ENCODE data around the gene DCTN1.

Gene DCTN1

GRCh38 chr2:74417197-74417596 lies 37.1 kb upstream of the DCTN1 start:
- no peaks in the 10 kb centered on the region for H3K36me3 Mint-ChIP-seq
- no peak overlapping the region for H3K27ac Mint-ChIP-seq
- no peak overlapping the region for H3K4me3 Mint-ChIP-seq
- H3K9me3 Mint-ChIP-seq: no peaks in the 10 kb centered on the region
- H3K4me1 Mint-ChIP-seq: peaks cover 43% of the 10 kb centered on the region
- H3K27me3 Mint-ChIP-seq: no peaks in the 10 kb centered on the region

GRCh38 chr2:74416778-74417177 lies 36.7 kb upstream of the DCTN1 start:
- Mint-ChIP-seq H3K36me3 (no peaks in the 10 kb centered on the region), H3K27ac (no peak overlapping the region), H3K9me3 (no peaks in the 10 kb centered on the region), H3K4me1 (peaks cover 38% of the 10 kb centered on the region), H3K27me3 (no peaks in the 10 kb centered on the region), H3K4me3 (no peak overlapping the region)

DNA sequence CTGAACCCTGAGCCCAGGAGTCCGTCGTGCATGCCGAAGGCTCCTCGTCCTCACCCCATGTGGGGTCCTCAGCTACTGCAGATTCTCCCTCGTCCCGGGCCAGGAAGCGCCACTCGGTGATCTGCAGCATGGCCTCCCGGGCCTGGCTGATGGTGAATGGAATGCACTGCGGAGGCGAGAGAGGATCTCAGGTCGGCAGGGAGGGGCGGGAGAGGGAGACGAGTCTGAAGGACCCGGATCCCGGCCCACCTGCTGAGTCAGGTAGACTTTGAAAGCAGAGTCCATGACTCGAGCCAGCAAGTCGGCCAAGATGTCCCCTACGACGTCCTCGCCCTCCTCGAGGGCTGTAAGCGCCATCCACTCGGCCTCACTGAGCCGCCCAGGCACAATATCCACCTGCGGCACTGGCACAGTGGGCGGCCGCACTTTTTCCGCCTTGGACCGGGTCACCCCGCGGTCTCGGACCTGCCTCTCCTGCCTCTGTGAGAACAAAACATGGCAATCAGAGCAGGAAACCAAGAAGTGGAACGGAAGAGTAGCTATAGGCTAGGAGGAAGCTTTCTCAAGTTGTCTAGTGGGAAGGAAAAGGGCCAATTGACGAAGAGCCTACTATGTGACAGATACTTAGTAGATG lies 35.8 kb upstream of the DCTN1 start:
- no peaks in the 10 kb centered on the region for H3K27me3 Mint-ChIP-seq
- peaks cover 32% of the 10 kb centered on the region for H3K4me1 Mint-ChIP-seq
- H3K36me3 Mint-ChIP-seq: no peaks in the 10 kb centered on the region
- H3K4me3 Mint-ChIP-seq: peak overlapping the region; percentile 67
- peak overlapping the region; percentile 76 for H3K27ac Mint-ChIP-seq
- H3K9me3 Mint-ChIP-seq: no peaks in the 10 kb centered on the region

DNA sequence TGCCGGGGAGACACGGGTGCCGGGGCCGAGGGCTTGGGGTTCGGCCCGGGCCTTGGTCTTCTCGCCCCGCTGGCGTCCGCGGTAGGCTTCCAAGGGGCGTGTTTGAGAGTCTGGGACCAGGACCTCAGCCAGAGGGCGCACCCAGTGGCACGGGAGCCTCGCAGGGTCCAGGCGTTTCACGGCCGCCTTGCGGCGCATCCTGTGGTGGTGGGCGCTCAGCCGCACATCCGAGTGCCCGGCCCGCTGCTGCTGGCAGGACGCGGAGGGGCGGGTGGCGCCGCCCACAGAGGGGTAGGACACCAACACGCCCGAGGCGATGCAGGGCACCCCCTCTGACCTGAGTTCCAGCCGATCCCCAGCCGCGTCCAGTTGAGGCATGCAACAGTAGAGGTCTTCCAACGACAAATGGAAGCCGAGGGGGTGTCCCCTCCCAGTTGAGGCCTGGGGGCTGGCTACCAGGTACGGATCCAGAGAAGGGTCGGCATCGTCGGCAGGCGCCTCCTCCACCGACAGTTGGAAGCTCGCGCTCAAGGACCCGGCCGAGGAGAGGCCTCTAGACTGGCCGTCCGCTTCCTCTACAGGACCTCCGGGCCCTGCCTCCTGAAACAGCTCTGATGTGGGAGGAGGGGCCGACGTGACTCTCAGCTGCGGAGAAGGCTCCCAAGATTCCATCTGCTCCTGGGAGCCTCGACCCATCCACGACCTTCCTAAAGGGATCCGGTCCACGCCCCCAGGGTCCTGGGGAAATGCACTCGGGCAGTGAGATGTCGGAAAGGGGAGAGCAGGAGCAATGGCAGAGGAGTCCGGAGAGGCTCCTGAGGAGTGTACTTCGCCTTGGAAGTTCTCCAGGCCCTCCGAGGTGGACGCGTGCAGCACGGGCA lies 35.0 kb upstream of the DCTN1 start:
- H3K27me3 Mint-ChIP-seq: no peaks in the 10 kb centered on the region
- no peaks in the 10 kb centered on the region for H3K9me3 Mint-ChIP-seq
- no peaks in the 10 kb centered on the region for H3K36me3 Mint-ChIP-seq
- peak overlapping the region; percentile 73 for H3K4me3 Mint-ChIP-seq
- H3K4me1 Mint-ChIP-seq: peaks cover 26% of the 10 kb centered on the region
- H3K27ac Mint-ChIP-seq: peak overlapping the region; percentile 55

DNA sequence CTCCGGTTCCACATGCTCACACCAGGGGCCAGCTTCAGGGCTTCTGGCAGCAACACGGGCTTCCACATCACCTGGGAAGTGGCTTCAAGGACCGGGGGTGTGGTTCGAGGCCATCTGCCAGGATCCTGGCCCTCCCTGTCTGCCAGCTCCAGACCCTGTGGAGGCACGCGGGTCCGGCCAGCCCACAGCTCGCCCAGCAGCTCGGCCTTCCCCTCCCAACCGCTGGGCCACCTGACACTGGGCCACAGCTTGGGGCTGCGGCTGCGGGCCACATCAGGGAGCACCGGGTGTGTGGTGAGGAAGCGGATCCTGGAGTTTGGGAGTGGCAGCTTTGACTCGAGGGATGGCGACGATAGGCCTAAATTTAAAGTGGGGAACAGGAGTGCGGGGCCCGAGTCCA lies 34.3 kb upstream of the DCTN1 start:
- no peaks in the 10 kb centered on the region for H3K36me3 Mint-ChIP-seq
- H3K4me1 Mint-ChIP-seq: peaks cover 22% of the 10 kb centered on the region
- H3K27me3 Mint-ChIP-seq: no peaks in the 10 kb centered on the region
- H3K4me3 Mint-ChIP-seq: peak overlapping the region; percentile 73
- H3K9me3 Mint-ChIP-seq: no peaks in the 10 kb centered on the region
- H3K27ac Mint-ChIP-seq: no peak overlapping the region

- Mint-ChIP-seq H3K36me3 (no peaks in the 10 kb centered on the region), H3K9me3 (no peaks in the 10 kb centered on the region), H3K27ac (no peak overlapping the region), H3K4me3 (peak overlapping the region; percentile 57), H3K27me3 (no peaks in the 10 kb centered on the region), H3K4me1 (peaks cover 22% of the 10 kb centered on the region)
Observed at GRCh38 chr2:74413001-74413698, 33.0 kb upstream of the DCTN1 start.

GRCh38 chr2:74407682-74408081 lies 27.6 kb upstream of the DCTN1 start:
- Mint-ChIP-seq H3K27ac (no peak overlapping the region), H3K4me1 (no peaks in the 10 kb centered on the region), H3K4me3 (no peak overlapping the region), H3K9me3 (no peaks in the 10 kb centered on the region), H3K27me3 (no peaks in the 10 kb centered on the region), H3K36me3 (no peaks in the 10 kb centered on the region)

- Mint-ChIP-seq H3K4me3 (no peak overlapping the region), H3K27me3 (no peaks in the 10 kb centered on the region), H3K27ac (no peak overlapping the region), H3K4me1 (no peaks in the 10 kb centered on the region), H3K9me3 (no peaks in the 10 kb centered on the region), H3K36me3 (no peaks in the 10 kb centered on the region)
Observed at GRCh38 chr2:74406035-74406434, 25.9 kb upstream of the DCTN1 start.

DNA sequence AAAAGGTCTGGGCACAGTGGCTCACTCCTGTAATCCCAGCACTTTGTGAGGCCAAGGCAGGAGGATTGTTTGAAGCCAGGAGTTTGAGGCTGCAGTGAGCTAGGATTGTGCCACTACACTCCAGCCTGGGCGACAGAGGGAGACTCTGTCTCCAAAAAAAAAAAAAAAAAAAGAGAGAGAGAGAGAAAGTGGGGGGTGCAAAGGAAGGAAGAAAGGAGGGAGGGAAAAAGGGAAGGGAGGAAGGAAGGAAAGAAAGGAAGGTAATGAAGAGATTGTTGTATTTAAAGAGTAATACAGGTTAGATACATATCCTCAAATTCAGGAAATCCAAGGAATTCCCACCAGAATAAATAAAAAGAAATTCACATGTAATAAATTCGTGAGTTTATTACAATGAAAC lies 21.8 kb upstream of the DCTN1 start:
- H3K36me3 Mint-ChIP-seq: no peaks in the 10 kb centered on the region
- no peak overlapping the region for H3K4me3 Mint-ChIP-seq

DNA sequence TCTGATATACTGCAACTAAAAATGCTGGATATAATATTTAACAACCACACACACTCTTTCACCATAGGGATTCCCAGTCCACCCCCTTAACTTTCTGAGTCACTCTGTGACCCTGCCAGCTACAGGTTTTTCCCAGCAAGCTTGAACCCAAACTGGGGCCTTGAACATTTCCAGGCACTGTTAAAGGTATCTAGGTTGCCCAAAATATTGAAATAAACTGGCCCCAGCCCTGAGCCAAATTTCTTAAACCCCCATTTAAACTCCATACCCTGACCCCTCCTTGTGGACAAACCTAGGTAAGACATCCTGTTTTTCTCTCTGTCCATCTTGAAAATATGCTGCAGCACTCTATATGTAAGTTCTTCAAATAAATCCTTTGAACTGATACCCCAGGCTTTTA lies 19.7 kb upstream of the DCTN1 start:
- H3K4me1 Mint-ChIP-seq: peaks cover 7% of the 10 kb centered on the region
- H3K36me3 Mint-ChIP-seq: no peaks in the 10 kb centered on the region
- H3K27me3 Mint-ChIP-seq: peaks cover 1% of the 10 kb centered on the region
- H3K9me3 Mint-ChIP-seq: no peaks in the 10 kb centered on the region
- H3K4me3 Mint-ChIP-seq: no peak overlapping the region
- no peak overlapping the region for H3K27ac Mint-ChIP-seq

More for the DNA sequence above, 21.8 kb upstream of the DCTN1 start:
- no peak overlapping the region for H3K27ac Mint-ChIP-seq
- no peaks in the 10 kb centered on the region for H3K9me3 Mint-ChIP-seq
- peaks cover 7% of the 10 kb centered on the region for H3K4me1 Mint-ChIP-seq
- no peaks in the 10 kb centered on the region for H3K27me3 Mint-ChIP-seq

DNA sequence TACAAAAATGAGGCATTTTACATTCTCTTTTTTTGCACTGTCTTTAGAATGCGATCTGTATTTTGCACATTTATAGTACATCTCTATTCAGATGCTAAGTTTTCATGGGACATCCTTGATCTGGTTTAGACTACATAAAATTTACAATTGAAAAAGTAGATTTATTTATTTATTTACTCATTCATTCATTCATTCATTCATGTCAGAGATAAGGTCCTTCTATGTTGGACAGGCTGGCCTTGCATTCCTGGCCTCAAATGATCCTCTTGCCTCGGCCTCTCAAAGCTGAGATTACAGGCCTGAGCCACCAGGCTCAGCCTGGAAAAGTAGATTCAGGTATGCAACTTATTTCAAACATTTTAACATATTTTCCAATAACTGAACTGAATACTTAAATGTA lies 16.0 kb upstream of the DCTN1 start:
- Mint-ChIP-seq H3K27me3 (peaks cover 3% of the 10 kb centered on the region), H3K27ac (no peak overlapping the region), H3K36me3 (no peaks in the 10 kb centered on the region), H3K9me3 (no peaks in the 10 kb centered on the region), H3K4me3 (no peak overlapping the region), H3K4me1 (peaks cover 13% of the 10 kb centered on the region)

DNA sequence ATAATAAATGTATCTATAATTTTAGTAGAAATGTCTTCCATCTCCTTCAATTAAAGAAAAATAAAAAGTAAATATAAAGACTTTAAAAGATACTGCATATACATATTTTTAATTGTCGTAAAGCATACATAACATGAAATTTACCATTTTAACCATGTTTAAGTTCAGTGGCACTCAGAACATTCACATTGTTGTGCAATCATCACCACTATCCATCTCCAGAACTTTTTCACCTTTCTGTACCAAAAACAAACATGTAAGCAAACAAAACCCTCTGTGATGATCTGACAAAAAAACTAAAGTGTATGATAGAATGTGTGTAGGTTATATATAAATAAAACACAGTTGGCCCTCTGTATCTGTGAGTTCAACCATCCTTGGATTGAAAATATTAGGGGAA lies 13.4 kb upstream of the DCTN1 start:
- Mint-ChIP-seq H3K4me1 (peaks cover 6% of the 10 kb centered on the region), H3K27ac (no peak overlapping the region), H3K27me3 (peaks cover 3% of the 10 kb centered on the region), H3K9me3 (no peaks in the 10 kb centered on the region), H3K36me3 (no peaks in the 10 kb centered on the region), H3K4me3 (no peak overlapping the region)

DNA sequence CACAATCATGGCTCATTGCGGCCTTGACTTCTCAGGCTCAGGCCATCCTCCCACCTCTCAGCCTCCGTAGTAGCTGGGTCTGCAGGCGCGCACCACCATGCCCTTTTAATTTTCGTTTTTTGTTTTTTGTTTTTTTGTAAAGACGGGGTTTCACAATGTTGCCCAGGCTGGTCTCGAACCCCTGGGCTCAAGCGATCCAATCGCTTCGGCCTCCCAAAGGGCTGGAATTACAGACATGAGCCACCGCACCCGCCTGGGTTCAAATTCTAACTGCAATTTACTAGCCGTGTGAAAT lies 12.3 kb upstream of the DCTN1 start:
- peaks cover 3% of the 10 kb centered on the region for H3K27me3 Mint-ChIP-seq
- H3K27ac Mint-ChIP-seq: no peak overlapping the region
- no peaks in the 10 kb centered on the region for H3K9me3 Mint-ChIP-seq
- H3K4me3 Mint-ChIP-seq: no peak overlapping the region
- H3K36me3 Mint-ChIP-seq: no peaks in the 10 kb centered on the region
- peaks cover 6% of the 10 kb centered on the region for H3K4me1 Mint-ChIP-seq

DNA sequence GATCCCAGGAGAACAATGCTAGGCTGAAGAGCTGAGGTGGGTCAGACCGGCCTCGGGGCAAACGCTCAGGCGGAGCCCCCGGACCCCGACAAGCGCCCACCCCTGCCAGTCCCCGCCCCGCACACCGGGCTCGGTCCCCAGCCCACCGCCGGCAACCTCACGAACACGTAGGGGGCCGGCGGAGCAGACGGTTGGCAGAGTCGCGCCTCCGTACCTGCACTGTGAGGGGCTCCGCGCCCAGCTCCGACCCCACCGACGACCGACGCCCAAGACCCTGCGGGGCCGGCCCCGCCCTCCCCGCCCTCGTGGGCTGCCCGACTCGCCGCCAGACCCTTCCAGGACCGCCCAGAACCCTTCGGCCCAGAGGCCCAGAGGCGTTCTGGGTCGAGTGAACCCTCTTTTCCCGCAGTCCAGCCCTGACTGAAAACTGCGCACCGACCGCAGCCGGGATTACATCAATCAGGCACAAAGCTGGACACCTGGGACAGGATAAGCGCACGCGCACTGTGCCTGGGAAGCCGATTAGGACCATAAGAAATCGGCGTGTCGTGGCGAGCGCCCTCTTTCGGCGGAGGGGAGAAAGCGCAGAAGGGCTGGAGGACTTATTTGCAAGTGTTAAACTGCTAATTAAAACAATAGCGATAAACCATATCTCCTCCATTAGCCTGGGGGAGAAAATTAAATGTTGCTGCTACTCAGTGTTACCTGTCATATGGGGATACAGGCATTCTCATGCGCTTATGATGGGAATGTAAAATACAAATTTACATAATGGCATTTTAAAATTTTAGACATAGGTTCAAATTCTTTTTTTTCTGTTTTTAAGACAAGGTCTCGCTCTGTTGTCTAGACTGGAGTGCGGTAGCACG lies 11.7 kb upstream of the DCTN1 start:
- H3K36me3 Mint-ChIP-seq: no peaks in the 10 kb centered on the region
- H3K27ac Mint-ChIP-seq: peak overlapping the region; percentile 100
- peaks cover 6% of the 10 kb centered on the region for H3K4me1 Mint-ChIP-seq
- no peaks in the 10 kb centered on the region for H3K9me3 Mint-ChIP-seq
- H3K4me3 Mint-ChIP-seq: no peak overlapping the region
- peaks cover 3% of the 10 kb centered on the region for H3K27me3 Mint-ChIP-seq

- no peaks in the 10 kb centered on the region for H3K36me3 Mint-ChIP-seq
- H3K27ac Mint-ChIP-seq: peak overlapping the region; percentile 89
- H3K9me3 Mint-ChIP-seq: no peaks in the 10 kb centered on the region
- peaks cover 6% of the 10 kb centered on the region for H3K4me1 Mint-ChIP-seq
- H3K27me3 Mint-ChIP-seq: peaks cover 3% of the 10 kb centered on the region
- H3K4me3 Mint-ChIP-seq: no peak overlapping the region
Observed at GRCh38 chr2:74391209-74391579, 11.1 kb upstream of the DCTN1 start.

Data from activated naive CD4-positive, alpha-beta T cell treated with anti-CD3 and anti-CD28 coated beads, Interleukin-2, amount 50 U/mL, for 24 hours (primary cell).